DND-41 (cell line): Measurements from ENCODE around the gene CDC37L1.

Experiments used
- EZH2 ChIP-seq: IDR thresholded peaks from 3 replicates; pipeline ENCODE4 v1.6.1; 2012; ENCODE audit warnings: borderline replicate concordance, low read depth, mild to moderate bottlenecking, moderate library complexity, low read length, inconsistent platforms; ENCODE audit not compliant: severe bottlenecking
- TF ChIP-seq, protein P1 (sequence below): IDR thresholded peaks from 2 replicates; pipeline ENCODE4 v1.5.1; 2012; ENCODE audit warnings: borderline replicate concordance, low read length, moderate library complexity, mild to moderate bottlenecking; ENCODE audit not compliant: poor library complexity, severe bottlenecking; ENCODE audit errors: extremely low read depth

DNA sequence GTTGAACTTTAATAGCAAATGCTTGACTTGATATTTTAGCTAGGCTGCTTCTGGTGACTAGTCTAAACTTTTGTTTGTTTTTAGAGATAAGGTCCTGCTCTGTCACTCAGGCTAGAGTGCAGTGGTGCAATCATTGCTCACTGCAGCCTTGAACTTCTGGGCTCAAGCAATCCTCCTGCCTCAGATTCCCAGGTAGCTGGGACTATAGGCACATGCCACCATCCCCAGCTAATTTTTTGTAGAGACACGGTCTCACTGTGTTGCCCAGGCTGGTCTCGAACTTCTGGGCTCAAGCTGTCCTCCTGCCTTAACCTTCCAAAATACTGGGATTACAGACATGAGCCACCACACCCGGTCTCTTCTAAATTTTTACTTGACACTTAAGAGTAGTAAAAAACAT, 20.7 kb downstream of the CDC37L1 start:
- TF ChIP-seq, protein P1, sequence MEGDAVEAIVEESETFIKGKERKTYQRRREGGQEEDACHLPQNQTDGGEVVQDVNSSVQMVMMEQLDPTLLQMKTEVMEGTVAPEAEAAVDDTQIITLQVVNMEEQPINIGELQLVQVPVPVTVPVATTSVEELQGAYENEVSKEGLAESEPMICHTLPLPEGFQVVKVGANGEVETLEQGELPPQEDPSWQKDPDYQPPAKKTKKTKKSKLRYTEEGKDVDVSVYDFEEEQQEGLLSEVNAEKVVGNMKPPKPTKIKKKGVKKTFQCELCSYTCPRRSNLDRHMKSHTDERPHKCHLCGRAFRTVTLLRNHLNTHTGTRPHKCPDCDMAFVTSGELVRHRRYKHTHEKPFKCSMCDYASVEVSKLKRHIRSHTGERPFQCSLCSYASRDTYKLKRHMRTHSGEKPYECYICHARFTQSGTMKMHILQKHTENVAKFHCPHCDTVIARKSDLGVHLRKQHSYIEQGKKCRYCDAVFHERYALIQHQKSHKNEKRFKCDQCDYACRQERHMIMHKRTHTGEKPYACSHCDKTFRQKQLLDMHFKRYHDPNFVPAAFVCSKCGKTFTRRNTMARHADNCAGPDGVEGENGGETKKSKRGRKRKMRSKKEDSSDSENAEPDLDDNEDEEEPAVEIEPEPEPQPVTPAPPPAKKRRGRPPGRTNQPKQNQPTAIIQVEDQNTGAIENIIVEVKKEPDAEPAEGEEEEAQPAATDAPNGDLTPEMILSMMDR, result no peak
- TF ChIP-seq EZH2, result no peak
